GM11168 (cell line): ENCODE results near the gene ANGPT4.

Source experiments
- in situ Hi-C: fragments of 300-500 bp; cut with MboI; formaldehyde crosslinking; loops from one replicate; pipeline ENCODE4 v1.12.0; 2022; ENCODE audit warnings: low sequenced_read_pairs; ENCODE audit not compliant: unreplicated experiment

The ANGPT4 gene

GRCh38 chr20:848193-848592 is 67.9 kb downstream of the ANGPT4 start:
- in situ Hi-C loops, result no loop called here

GRCh38 chr20:846894-847278 is 69.2 kb downstream of the ANGPT4 start:
- in situ Hi-C loops, result no loop called here

- in situ Hi-C loops, result no loop called here
These were observed 69.9 kb downstream of the ANGPT4 start for GRCh38 chr20:845941-846893.

GRCh38 chr20:845226-845868 is 70.8 kb downstream of the ANGPT4 start:
- in situ Hi-C loops, result no loop called here

- in situ Hi-C loops, result no loop called here
These were observed 71.5 kb downstream of the ANGPT4 start for GRCh38 chr20:844473-845225.

- in situ Hi-C loops, result no loop called here
These were observed 72.2 kb downstream of the ANGPT4 start for GRCh38 chr20:843912-844311.

GRCh38 chr20:842547-842940 is 73.6 kb downstream of the ANGPT4 start:
- in situ Hi-C loops, result no loop called here

- in situ Hi-C loops, result no loop called here
These were observed 74.3 kb downstream of the ANGPT4 start for GRCh38 chr20:841568-842546.

GRCh38 chr20:840858-841567 is 75.1 kb downstream of the ANGPT4 start:
- in situ Hi-C loops, result no loop called here

GRCh38 chr20:840503-840857 is 75.7 kb downstream of the ANGPT4 start:
- in situ Hi-C loops, result no loop called here

GRCh38 chr20:839626-840025 is 76.5 kb downstream of the ANGPT4 start:
- in situ Hi-C loops, result no loop called here

GRCh38 chr20:839015-839414 is 77.1 kb downstream of the ANGPT4 start:
- in situ Hi-C loops, result no loop called here

- in situ Hi-C loops, result no loop called here
These were observed 79.9 kb downstream of the ANGPT4 start for GRCh38 chr20:836190-836589.

- in situ Hi-C loops, result no loop called here
These were observed 80.5 kb downstream of the ANGPT4 start for GRCh38 chr20:835608-836045.

- in situ Hi-C loops, result no loop called here
These were observed 81.9 kb downstream of the ANGPT4 start for GRCh38 chr20:834151-834746.

GRCh38 chr20:833450-834150 is 82.5 kb downstream of the ANGPT4 start, which contains the start of gene FAM110A:
Gene FAM110A (plus strand): TSS chr20:833715. CDS start chr20:844805, 11,090 bp downstream.
- in situ Hi-C loops, result no loop called here

- in situ Hi-C loops, result no loop called here
These were observed 83.0 kb downstream of the ANGPT4 start for GRCh38 chr20:833121-833449.

GRCh38 chr20:831956-832355 is 84.2 kb downstream of the ANGPT4 start:
- in situ Hi-C loops, result no loop called here
